ENCODE results near the gene SPARCL1.

DNA sequence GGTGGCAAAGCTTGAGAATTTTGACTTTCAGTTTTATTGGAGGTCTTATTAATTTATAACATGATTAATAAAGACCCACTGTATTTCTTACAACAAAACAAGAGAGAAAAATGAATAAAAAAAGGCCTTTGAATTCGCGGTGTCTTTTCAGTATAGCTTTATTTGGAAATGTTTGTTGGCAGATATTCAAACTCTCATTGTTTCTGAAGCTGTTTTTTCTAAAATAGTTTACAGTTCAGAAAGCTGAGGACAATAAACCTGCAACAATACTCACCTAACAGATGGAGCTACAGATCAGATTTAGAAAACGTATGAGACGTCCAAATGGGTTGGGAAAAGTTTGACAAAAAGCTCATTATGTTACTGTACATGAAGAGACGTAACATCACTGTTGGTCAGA is 2.4 kb upstream of the SPARCL1 start:
- no peak for TF ChIP-seq SRF (IDR thresholded peaks at IDR 0.05; ENCODE audit: low read depth in 2 of 2, low read length in 2 of 2)
- TF ChIP-seq RAD21 (IDR thresholded peaks at IDR 0.05; ENCODE audit: insufficient read depth, low read depth, low read length) = no peak
- TF ChIP-seq TARDBP (IDR thresholded peaks at IDR 0.05; ENCODE audit: borderline replicate concordance) = no peak
- TF ChIP-seq, protein P1, sequence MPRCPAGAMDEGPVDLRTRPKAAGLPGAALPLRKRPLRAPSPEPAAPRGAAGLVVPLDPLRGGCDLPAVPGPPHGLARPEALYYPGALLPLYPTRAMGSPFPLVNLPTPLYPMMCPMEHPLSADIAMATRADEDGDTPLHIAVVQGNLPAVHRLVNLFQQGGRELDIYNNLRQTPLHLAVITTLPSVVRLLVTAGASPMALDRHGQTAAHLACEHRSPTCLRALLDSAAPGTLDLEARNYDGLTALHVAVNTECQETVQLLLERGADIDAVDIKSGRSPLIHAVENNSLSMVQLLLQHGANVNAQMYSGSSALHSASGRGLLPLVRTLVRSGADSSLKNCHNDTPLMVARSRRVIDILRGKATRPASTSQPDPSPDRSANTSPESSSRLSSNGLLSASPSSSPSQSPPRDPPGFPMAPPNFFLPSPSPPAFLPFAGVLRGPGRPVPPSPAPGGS (IDR thresholded peaks at IDR 0.05; ENCODE audit: borderline replicate concordance, insufficient read depth, low read depth, low read length, poor library complexity, severe bottlenecking) = no peak

Data from GM12878 (cell line).